HG03064 (cell line): ENCODE measurements around the gene TFDP1.

Experiments used
- ATAC-seq: cut with Tn5 transposase; IDR thresholded peaks from one replicate; pipeline ENCODE4 v1.9.1; 2021; ENCODE audit warnings: low read depth; ENCODE audit not compliant: unreplicated experiment

Gene TFDP1

GRCh38 chr13:113657851-113658741, 73.5 kb downstream of the TFDP1 start, which contains the start of gene ATP4B:
Gene ATP4B (minus strand): TSS chr13:113658198. CDS start chr13:113658144, 54 bp downstream.
- no peak for ATAC-seq

- no peak for ATAC-seq
Observed at GRCh38 chr13:113658836-113659235, 74.3 kb downstream of the TFDP1 start.

GRCh38 chr13:113659337-113659736, 74.8 kb downstream of the TFDP1 start:
- ATAC-seq: no peak

DNA sequence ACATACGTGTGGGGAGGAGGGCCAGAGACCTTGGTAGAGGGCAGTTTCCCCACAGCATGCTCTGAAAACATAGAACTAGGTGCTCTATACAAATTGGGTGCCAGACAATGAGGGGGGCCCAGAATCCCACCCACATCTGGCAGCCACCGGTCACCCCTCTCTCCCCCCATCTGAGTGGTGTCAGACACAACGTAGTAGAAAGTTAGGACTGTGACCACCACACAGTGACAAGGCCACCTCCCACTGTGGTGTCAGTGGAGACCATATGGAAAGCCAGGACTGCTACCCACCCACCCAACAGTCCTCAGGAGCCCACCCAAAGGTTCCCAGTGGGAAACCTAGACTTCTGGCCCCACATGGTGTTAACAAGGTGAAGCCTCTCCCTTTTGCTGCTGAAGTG, 75.5 kb downstream of the TFDP1 start:
- no peak for ATAC-seq

- no peak for ATAC-seq
Observed at GRCh38 chr13:113661509-113661908, 77.0 kb downstream of the TFDP1 start.

- no peak for ATAC-seq
Observed at GRCh38 chr13:113663934-113664333, 79.4 kb downstream of the TFDP1 start.

GRCh38 chr13:113664751-113665596, 80.4 kb downstream of the TFDP1 start:
- ATAC-seq: no peak

- no peak for ATAC-seq
Observed at GRCh38 chr13:113665597-113666328, 81.2 kb downstream of the TFDP1 start.

DNA sequence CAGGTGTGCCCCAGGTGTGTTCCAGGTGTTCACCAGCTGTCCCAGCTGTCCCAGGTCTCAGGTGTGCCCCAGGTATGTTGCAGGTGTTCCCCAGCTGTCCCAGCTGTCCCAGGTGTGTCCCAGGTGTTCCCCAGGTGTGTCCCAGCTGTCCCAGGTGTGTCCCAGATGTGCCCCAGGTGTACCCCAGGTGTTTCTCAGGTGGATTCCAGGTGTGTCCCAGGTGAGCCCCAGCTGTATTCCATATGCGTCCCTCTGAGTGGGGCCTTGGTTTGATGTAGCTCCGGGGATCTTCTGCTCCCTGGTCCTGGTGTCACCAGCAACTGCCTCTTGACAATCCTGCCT, 81.7 kb downstream of the TFDP1 start:
- ATAC-seq: no peak

DNA sequence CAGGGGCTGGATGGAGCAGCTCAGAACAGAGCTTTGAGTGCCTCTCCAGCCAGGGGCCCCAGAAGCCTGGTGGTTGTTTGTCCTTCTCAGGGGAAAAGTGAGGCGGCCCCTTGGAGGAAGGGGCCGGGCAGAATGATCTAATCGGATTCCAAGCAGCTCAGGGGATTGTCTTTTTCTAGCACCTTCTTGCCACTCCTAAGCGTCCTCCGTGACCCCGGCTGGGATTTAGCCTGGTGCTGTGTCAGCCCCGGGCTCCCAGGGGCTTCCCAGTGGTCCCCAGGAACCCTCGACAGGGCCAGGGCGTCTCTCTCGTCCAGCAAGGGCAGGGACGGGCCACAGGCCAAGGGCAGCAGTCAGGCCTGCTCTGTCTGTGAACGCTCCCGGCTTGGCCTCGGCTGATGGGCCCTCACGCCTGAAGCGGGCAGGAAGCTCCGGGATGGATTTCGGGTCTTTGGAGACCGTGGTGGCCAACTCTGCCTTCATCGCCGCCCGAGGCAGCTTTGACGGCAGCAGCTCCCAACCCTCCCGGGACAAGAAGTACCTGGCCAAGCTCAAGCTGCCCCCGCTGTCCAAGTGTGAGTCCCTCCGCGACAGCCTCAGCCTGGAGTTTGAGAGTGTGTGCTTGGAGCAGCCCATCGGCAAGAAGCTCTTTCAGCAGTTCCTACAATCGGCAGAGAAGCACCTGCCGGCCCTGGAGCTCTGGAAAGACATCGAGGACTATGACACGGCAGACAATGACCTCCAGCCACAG, 82.6 kb downstream of the TFDP1 start, which contains the start of gene GRK1:
Gene GRK1, plus strand, starts transcription at position 269 of the 751 bp plus-strand sequence. Its CDS starts 168 bp downstream, at position 437.
- ATAC-seq: no peak

DNA sequence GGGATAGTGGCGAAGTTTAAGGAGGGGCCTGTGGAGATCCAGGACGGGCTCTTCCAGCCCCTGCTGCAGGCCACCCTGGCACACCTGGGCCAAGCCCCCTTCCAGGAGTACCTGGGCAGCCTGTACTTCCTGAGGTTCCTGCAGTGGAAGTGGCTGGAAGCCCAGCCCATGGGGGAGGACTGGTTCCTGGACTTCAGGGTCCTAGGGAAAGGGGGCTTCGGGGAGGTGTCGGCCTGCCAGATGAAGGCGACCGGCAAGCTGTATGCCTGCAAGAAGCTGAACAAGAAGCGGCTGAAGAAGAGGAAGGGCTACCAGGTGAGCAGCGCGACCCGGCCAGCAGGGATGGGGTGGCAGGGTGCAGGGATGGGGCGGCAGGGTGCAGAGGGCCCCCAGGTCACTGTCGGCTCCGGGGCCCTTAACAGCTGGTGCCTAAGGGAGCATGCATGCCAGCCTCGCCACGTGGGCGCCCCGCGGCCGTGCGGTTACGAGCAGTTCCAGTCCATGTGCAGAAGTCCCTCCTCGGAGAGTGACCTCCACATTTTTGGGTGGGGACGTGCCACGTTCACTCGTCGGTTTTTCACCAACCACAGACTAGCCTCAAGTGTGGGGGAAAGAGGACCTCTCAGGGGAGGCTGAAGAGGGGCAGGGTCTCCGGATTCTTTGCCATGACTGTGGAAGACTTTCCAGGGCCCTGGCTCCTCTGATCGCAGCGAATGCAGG, 83.4 kb downstream of the TFDP1 start:
- ATAC-seq: no peak

GRCh38 chr13:113668491-113668971, 84.0 kb downstream of the TFDP1 start:
- ATAC-seq: no peak

DNA sequence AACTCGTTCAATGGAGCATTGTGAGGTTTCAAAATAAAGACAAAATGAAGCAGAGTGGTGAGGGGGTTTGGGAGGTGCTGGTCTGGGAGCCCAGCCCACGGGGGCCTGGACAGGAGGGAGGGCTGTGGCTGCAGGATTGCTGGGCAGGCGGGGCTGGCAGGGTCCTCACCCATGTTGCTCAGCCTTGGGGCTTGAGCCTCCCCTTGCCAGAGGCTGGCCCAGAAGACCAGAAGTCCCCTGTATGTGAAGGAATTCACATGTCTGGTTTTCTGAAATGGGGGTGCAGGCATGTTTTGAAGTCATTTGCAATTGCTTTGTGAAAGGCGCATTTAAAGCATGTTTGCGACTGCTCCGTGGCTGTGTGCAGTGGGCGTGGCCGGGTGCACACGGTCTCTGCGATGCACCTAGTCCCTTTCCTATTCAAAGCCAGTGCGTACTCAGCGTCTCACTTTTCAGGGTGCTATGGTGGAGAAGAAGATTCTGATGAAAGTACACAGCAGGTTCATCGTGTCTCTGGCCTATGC, 84.7 kb downstream of the TFDP1 start:
- no peak for ATAC-seq

DNA sequence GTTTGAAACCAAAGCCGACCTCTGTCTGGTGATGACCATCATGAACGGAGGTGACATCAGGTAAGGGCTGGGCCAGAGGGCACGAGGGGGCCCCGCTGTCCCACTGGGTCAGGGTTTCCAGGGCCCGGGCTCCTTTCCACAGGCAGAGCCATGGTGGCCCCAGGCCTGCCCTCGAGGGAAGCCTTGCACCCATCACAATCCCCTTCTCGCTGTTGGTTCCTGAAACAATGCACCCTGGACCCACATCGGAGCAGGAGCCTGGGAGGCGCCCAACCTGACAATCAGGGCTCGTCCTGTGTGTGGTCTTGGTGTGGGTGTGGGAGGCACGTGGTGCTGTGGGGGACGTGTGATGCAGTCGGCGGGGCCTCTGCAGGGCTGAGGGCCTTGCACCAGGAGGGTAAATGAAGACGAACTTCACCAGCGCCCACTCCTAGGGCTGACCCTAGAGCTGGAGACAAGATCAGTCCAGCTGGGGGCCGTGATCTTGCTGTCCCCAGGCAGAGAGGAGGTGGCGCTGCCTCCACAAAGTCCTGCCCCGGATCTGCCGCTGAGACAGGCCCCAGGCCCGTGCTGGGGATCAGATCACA, 85.3 kb downstream of the TFDP1 start:
- no peak for ATAC-seq

GRCh38 chr13:113670541-113670940, 86.0 kb downstream of the TFDP1 start:
- ATAC-seq: no peak

- no peak for ATAC-seq
Observed at GRCh38 chr13:113671066-113672001, 86.8 kb downstream of the TFDP1 start.

DNA sequence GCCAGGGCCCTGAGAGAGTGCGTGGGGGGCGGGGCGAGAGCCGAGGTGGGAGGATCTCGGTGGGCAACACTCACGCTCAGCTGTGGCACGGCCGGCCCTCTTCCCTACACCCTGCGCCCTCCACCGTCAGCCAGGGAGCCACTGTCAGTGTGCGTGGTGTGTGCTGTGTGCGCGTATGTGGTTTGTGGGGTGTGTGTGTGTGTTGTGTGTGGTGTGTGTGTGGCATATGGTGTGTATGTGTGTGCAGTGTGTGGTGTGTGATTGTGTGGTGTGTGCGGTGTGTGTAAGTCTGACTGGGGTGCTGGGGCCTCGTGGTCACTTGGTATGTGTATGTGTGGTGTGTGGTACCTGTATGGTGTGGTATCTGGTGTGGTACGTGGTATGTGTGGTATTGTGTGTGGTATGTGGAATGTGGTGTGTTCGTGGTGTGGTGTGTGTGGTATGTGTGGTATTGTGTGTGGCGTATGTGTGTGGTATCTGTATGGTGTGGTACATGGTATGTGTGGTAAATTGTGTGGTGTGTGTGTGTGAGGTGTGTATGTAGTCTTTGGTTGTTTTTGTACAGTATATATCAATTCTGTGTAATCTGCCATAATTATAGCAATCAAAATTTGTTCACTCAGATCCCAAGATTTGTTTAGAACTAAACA, 87.6 kb downstream of the TFDP1 start:
- ATAC-seq: no peak
